ENCODE results near the gene PRKCH.

The PRKCH gene

GRCh38 chr14:61326146-61326545 lies 4.8 kb downstream of the PRKCH start:
- Histone ChIP-seq H3K27ac (no peak overlapping the region), H3K9ac (ENCODE audit: insufficient read length) (no peak overlapping the region), H3K4me3 (no peak overlapping the region), H3K9me3 (ENCODE audit: low read depth, low read length) (no peaks in the 10 kb centered on the region), H3K36me3 (ENCODE audit: insufficient read depth, low read length) (no peaks in the 10 kb centered on the region)
- DNase-seq (ENCODE audit: low read depth, low spot score) = no peak
- TF ChIP-seq POLR2AphosphoS5 (IDR thresholded peaks at IDR 0.05; ENCODE audit: borderline replicate concordance, low read depth, low read length) (no peak), FOXP2 (optimal IDR thresholded peaks at IDR 0.05; ENCODE audit: control extremely low read depth, extremely low read length, insufficient read depth) (no peak), EZH2 (IDR thresholded peaks at IDR 0.05) (no peak)

- no peak for TF ChIP-seq EZH2 (IDR thresholded peaks at IDR 0.05)
- no peak for TF ChIP-seq FOXP2 (optimal IDR thresholded peaks at IDR 0.05; ENCODE audit: control extremely low read depth, extremely low read length, insufficient read depth)
- no peak for TF ChIP-seq POLR2AphosphoS5 (IDR thresholded peaks at IDR 0.05; ENCODE audit: borderline replicate concordance, low read depth, low read length)
- Histone ChIP-seq H3K4me3 (no peak overlapping the region), H3K9me3 (ENCODE audit: low read depth, low read length) (no peaks in the 10 kb centered on the region), H3K27ac (no peak overlapping the region), H3K9ac (ENCODE audit: insufficient read length) (no peak overlapping the region), H3K36me3 (ENCODE audit: insufficient read depth, low read length) (no peaks in the 10 kb centered on the region)
- DNase-seq (ENCODE audit: low read depth, low spot score) = no peak
Measured at GRCh38 chr14:61326847-61327246, 5.5 kb downstream of the PRKCH start.

GRCh38 chr14:61328626-61329262 lies 7.4 kb downstream of the PRKCH start:
- Histone ChIP-seq H3K27ac (no peak overlapping the region), H3K4me3 (no peak overlapping the region), H3K9me3 (ENCODE audit: low read depth, low read length) (no peaks in the 10 kb centered on the region), H3K9ac (ENCODE audit: insufficient read length) (no peak overlapping the region), H3K36me3 (ENCODE audit: insufficient read depth, low read length) (no peaks in the 10 kb centered on the region)
- DNase-seq (ENCODE audit: low read depth, low spot score) = no peak
- TF ChIP-seq EZH2 (IDR thresholded peaks at IDR 0.05) = no peak
- TF ChIP-seq POLR2AphosphoS5 (IDR thresholded peaks at IDR 0.05; ENCODE audit: borderline replicate concordance, low read depth, low read length) = no peak
- no peak for TF ChIP-seq FOXP2 (optimal IDR thresholded peaks at IDR 0.05; ENCODE audit: control extremely low read depth, extremely low read length, insufficient read depth)

GRCh38 chr14:61329478-61330051 lies 8.2 kb downstream of the PRKCH start:
- TF ChIP-seq EZH2 (IDR thresholded peaks at IDR 0.05) = no peak
- no peak for TF ChIP-seq FOXP2 (optimal IDR thresholded peaks at IDR 0.05; ENCODE audit: control extremely low read depth, extremely low read length, insufficient read depth)
- no peak for TF ChIP-seq POLR2AphosphoS5 (IDR thresholded peaks at IDR 0.05; ENCODE audit: borderline replicate concordance, low read depth, low read length)
- Histone ChIP-seq H3K9me3 (ENCODE audit: low read depth, low read length) (no peaks in the 10 kb centered on the region), H3K9ac (ENCODE audit: insufficient read length) (no peak overlapping the region), H3K27ac (no peak overlapping the region), H3K4me3 (no peak overlapping the region), H3K36me3 (ENCODE audit: insufficient read depth, low read length) (no peaks in the 10 kb centered on the region)
- DNase-seq (ENCODE audit: low read depth, low spot score) = no peak

- Histone ChIP-seq H3K27ac (no peak overlapping the region), H3K36me3 (ENCODE audit: insufficient read depth, low read length) (no peaks in the 10 kb centered on the region), H3K9me3 (ENCODE audit: low read depth, low read length) (no peaks in the 10 kb centered on the region), H3K9ac (ENCODE audit: insufficient read length) (no peak overlapping the region), H3K4me3 (no peak overlapping the region)
- no peak for TF ChIP-seq POLR2AphosphoS5 (IDR thresholded peaks at IDR 0.05; ENCODE audit: borderline replicate concordance, low read depth, low read length)
- TF ChIP-seq FOXP2 (optimal IDR thresholded peaks at IDR 0.05; ENCODE audit: control extremely low read depth, extremely low read length, insufficient read depth) = no peak
- no peak for TF ChIP-seq EZH2 (IDR thresholded peaks at IDR 0.05)
- DNase-seq (ENCODE audit: low read depth, low spot score) = no peak
Measured at GRCh38 chr14:61330511-61330910, 9.1 kb downstream of the PRKCH start.

- H3K4me3 ChIP-seq = no peak overlapping the region; the same call in 1 of the 2 replicates
- H3K27ac ChIP-seq = no peak overlapping the region
- peak; percentile 71 for DNase-seq (ENCODE audit: low read depth, low spot score)
- H3K36me3 ChIP-seq (ENCODE audit: insufficient read depth, low read length) = no peaks in the 10 kb centered on the region
- no peak overlapping the region for H3K9ac ChIP-seq (ENCODE audit: insufficient read length)
- TF ChIP-seq POLR2AphosphoS5 (IDR thresholded peaks at IDR 0.05; ENCODE audit: borderline replicate concordance, low read depth, low read length) (peak; percentile 21; the same call in 1 of the 2 replicates), EZH2 (IDR thresholded peaks at IDR 0.05) (no peak), FOXP2 (optimal IDR thresholded peaks at IDR 0.05; ENCODE audit: control extremely low read depth, extremely low read length, insufficient read depth) (no peak)
- no peaks in the 10 kb centered on the region for H3K9me3 ChIP-seq (ENCODE audit: low read depth, low read length)
Measured at GRCh38 chr14:61331992-61332657, 10.7 kb downstream of the PRKCH start.

- no peak overlapping the region for H3K9ac ChIP-seq (ENCODE audit: insufficient read length)
- no peak for DNase-seq (ENCODE audit: low read depth, low spot score)
- no peaks in the 10 kb centered on the region for H3K9me3 ChIP-seq (ENCODE audit: low read depth, low read length)
- H3K27ac ChIP-seq = no peak overlapping the region
- no peak overlapping the region; the same call in 1 of the 2 replicates for H3K4me3 ChIP-seq
- no peaks in the 10 kb centered on the region for H3K36me3 ChIP-seq (ENCODE audit: insufficient read depth, low read length)
- no peak for TF ChIP-seq POLR2AphosphoS5 (IDR thresholded peaks at IDR 0.05; ENCODE audit: borderline replicate concordance, low read depth, low read length)
- no peak for TF ChIP-seq FOXP2 (optimal IDR thresholded peaks at IDR 0.05; ENCODE audit: control extremely low read depth, extremely low read length, insufficient read depth)
- TF ChIP-seq EZH2 (IDR thresholded peaks at IDR 0.05) = no peak
Measured at GRCh38 chr14:61332658-61333029, 11.3 kb downstream of the PRKCH start.

GRCh38 chr14:61333087-61333486 lies 11.7 kb downstream of the PRKCH start:
- Histone ChIP-seq H3K36me3 (ENCODE audit: insufficient read depth, low read length) (no peaks in the 10 kb centered on the region), H3K27ac (no peak overlapping the region), H3K9ac (ENCODE audit: insufficient read length) (no peak overlapping the region), H3K9me3 (ENCODE audit: low read depth, low read length) (no peaks in the 10 kb centered on the region), H3K4me3 (no peak overlapping the region)
- TF ChIP-seq EZH2 (IDR thresholded peaks at IDR 0.05) = no peak
- no peak for TF ChIP-seq POLR2AphosphoS5 (IDR thresholded peaks at IDR 0.05; ENCODE audit: borderline replicate concordance, low read depth, low read length)
- no peak for TF ChIP-seq FOXP2 (optimal IDR thresholded peaks at IDR 0.05; ENCODE audit: control extremely low read depth, extremely low read length, insufficient read depth)
- DNase-seq (ENCODE audit: low read depth, low spot score) = no peak

Measured in SK-N-MC (cell line).